Thyroid gland (tissue), 4 donors: Measurements from ENCODE around the gene NPW.

Experiments used
- CTCF ChIP-seq, 6 experiments: fragments of 200-600 bp in 3 of 6; fragments of 450-650 bp in 3 of 6; sonication (generic) in 3 of 6; IDR thresholded peaks; one replicate each; pipeline ENCODE4 v1.5.1; 2016 to 2019; ENCODE audit warnings: antibody characterized with exemption in 6 of 6, mild to moderate bottlenecking in 2 of 6, inconsistent platforms in 1 of 6, moderate library complexity in 1 of 6
- POLR2A ChIP-seq, 2 donors: fragments of 450-650 bp; IDR thresholded peaks; one replicate each; pipeline ENCODE4 v1.6.1; 2017; ENCODE audit warnings: antibody characterized with exemption in 2 of 2, mild to moderate bottlenecking in 2 of 2, moderate library complexity in 1 of 2

GRCh38 chr16:1990351-1991134, 29.0 kb upstream of the NPW start:
- TF ChIP-seq POLR2A (IDR thresholded peaks at IDR 0.05): no peak
- no peak for TF ChIP-seq CTCF (IDR thresholded peaks at IDR 0.05)
